ENCODE measurements around the gene ITPR1.
A peak's percentile ranks its signal among the peaks of the same experiment; 100 is the strongest.

ITPR1 gene

GRCh38 chr3:4730719-4731118 lies 237.6 kb downstream of the ITPR1 start:
- Histone ChIP-seq H3K4me1 (ENCODE audit: control extremely low read depth in 1 of 4, control insufficient read depth in 4 of 4, insufficient read depth in 4 of 4, low read length in 3 of 4) (peaks cover 0 to 11% (median 3%) of the 10 kb centered on the region in 4 experiments), H3K4me3 (ENCODE audit: control insufficient read depth in 1 of 7, extremely low read depth in 1 of 7, insufficient read depth in 4 of 7, low read depth in 2 of 7, low read length in 6 of 7) (no peak overlapping the region), H3K27ac (ENCODE audit: insufficient read depth in 1 of 2, low read depth in 1 of 2, low read length in 2 of 2, poor library complexity in 1 of 2, severe bottlenecking in 2 of 2) (no peak overlapping the region), H3K9me3 (ENCODE audit: control extremely low read depth in 1 of 5, control insufficient read depth in 4 of 5, insufficient read depth in 2 of 5, low read depth in 1 of 5, low read length in 4 of 5) (no peaks in the 10 kb centered on the region), H3K36me3 (ENCODE audit: control insufficient read depth in 4 of 4, insufficient read depth in 4 of 4, low read length in 3 of 4) (peaks cover 5 to 55% (median 31%) of the 10 kb centered on the region in 4 experiments), H3K27me3 (replicated peaks in 2 of 5; ENCODE audit: control insufficient read depth in 4 of 5, insufficient read depth in 5 of 5, low read length in 4 of 5) (no peaks in the 10 kb centered on the region)
- 100% methylated on average over 6 of the region's 7 CpGs for WGBS (ENCODE audit: insufficient coverage)
- ChIA-PET CTCF (interaction anchor here (1.7 to 5.6 kb wide), 2 partner anchors 9 to 10 kb away, joined by 3 to 29 read pairs; no protein-coding TSS in a partner anchor), POLR2A (no interaction called here)
- DNase-seq = no peak

DNA sequence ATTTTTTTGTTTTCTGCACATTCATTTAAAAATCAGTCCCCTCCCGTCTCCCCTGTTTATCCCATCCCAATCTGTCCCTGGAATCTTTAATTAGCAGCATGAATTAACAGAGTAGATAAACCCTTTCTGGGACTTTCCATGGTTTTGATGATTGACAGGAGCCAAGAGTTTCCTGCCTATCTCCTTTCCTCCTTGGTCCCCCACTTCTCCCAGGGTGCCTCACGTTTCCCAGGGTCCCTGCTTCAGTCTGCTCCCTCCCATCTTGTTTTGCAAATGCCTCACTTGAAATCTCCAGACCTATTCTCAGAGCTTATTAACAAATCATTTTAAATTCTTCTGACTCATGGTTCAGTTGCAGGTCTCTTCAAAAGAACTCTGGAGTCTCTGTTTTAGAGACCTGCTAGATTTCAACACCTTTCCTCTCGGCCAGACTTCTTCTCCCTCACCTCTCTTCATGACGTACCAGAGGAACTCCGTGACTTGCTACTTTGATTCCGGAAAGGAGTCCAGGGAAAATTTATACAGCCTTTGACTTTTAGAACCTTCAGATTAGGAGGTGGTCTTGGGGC lies 238.5 kb downstream of the ITPR1 start:
- ChIA-PET POLR2A (no interaction called here), CTCF (interaction anchor here (0.6 to 5.6 kb wide), 2 partner anchors 11 to 23 kb away, joined by 3 to 29 read pairs; no protein-coding TSS in a partner anchor)
- no peaks in the 10 kb centered on the region for H3K9me3 ChIP-seq (ENCODE audit: control extremely low read depth in 1 of 5, control insufficient read depth in 4 of 5, insufficient read depth in 2 of 5, low read depth in 1 of 5, low read length in 4 of 5)
- H3K27ac ChIP-seq (ENCODE audit: insufficient read depth in 1 of 2, low read depth in 1 of 2, low read length in 2 of 2, poor library complexity in 1 of 2, severe bottlenecking in 2 of 2) = no peak overlapping the region
- H3K27me3 ChIP-seq (replicated peaks in 2 of 5; ENCODE audit: control insufficient read depth in 4 of 5, insufficient read depth in 5 of 5, low read length in 4 of 5) = no peaks in the 10 kb centered on the region
- peaks cover 5 to 53% (median 30%) of the 10 kb centered on the region in 4 experiments for H3K36me3 ChIP-seq (ENCODE audit: control insufficient read depth in 4 of 4, insufficient read depth in 4 of 4, low read length in 3 of 4)
- H3K4me3 ChIP-seq (ENCODE audit: control insufficient read depth in 1 of 7, extremely low read depth in 1 of 7, insufficient read depth in 4 of 7, low read depth in 2 of 7, low read length in 6 of 7) = no peak overlapping the region
- DNase-seq = no peak
- H3K4me1 ChIP-seq (ENCODE audit: control extremely low read depth in 1 of 4, control insufficient read depth in 4 of 4, insufficient read depth in 4 of 4, low read length in 3 of 4) = peaks cover 2 to 17% (median 9%) of the 10 kb centered on the region in 4 experiments
- WGBS (ENCODE audit: insufficient coverage) = 77% methylated on average over 5 of the region's 6 CpGs

GRCh38 chr3:4732925-4733324 lies 239.8 kb downstream of the ITPR1 start:
- ChIA-PET CTCF (interaction anchor here (0.5 to 5.6 kb wide), 6 partner anchors 12 to 28 kb away, joined by 3 to 29 read pairs (median 4); no protein-coding TSS in a partner anchor), POLR2A (interaction anchor here (1.3 kb wide), 1 partner anchor 39 kb away, joined by 3 read pairs; no protein-coding TSS in a partner anchor)
- DNase-seq = no peak
- Histone ChIP-seq H3K27ac (ENCODE audit: insufficient read depth in 1 of 2, low read depth in 1 of 2, low read length in 2 of 2, poor library complexity in 1 of 2, severe bottlenecking in 2 of 2) (no peak overlapping the region), H3K36me3 (ENCODE audit: control insufficient read depth in 4 of 4, insufficient read depth in 4 of 4, low read length in 3 of 4) (peaks cover 5 to 51% (median 24%) of the 10 kb centered on the region in 4 experiments), H3K9me3 (ENCODE audit: control extremely low read depth in 1 of 5, control insufficient read depth in 4 of 5, insufficient read depth in 2 of 5, low read depth in 1 of 5, low read length in 4 of 5) (no peaks in the 10 kb centered on the region), H3K4me3 (ENCODE audit: control insufficient read depth in 1 of 7, extremely low read depth in 1 of 7, insufficient read depth in 4 of 7, low read depth in 2 of 7, low read length in 6 of 7) (no peak overlapping the region), H3K4me1 (ENCODE audit: control extremely low read depth in 1 of 4, control insufficient read depth in 4 of 4, insufficient read depth in 4 of 4, low read length in 3 of 4) (peaks cover 5 to 30% (median 21%) of the 10 kb centered on the region in 4 experiments), H3K27me3 (replicated peaks in 2 of 5; ENCODE audit: control insufficient read depth in 4 of 5, insufficient read depth in 5 of 5, low read length in 4 of 5) (no peaks in the 10 kb centered on the region)
- WGBS (ENCODE audit: insufficient coverage) = 97% methylated on average over 11 of the region's 12 CpGs

- Histone ChIP-seq H3K4me1 (ENCODE audit: control extremely low read depth in 1 of 4, control insufficient read depth in 4 of 4, insufficient read depth in 4 of 4, low read length in 3 of 4) (peaks cover 5 to 44% (median 35%) of the 10 kb centered on the region in 4 experiments), H3K27me3 (replicated peaks in 2 of 5; ENCODE audit: control insufficient read depth in 4 of 5, insufficient read depth in 5 of 5, low read length in 4 of 5) (no peaks in the 10 kb centered on the region), H3K9me3 (ENCODE audit: control extremely low read depth in 1 of 5, control insufficient read depth in 4 of 5, insufficient read depth in 2 of 5, low read depth in 1 of 5, low read length in 4 of 5) (peaks cover 0 to 3% (median 0%) of the 10 kb centered on the region in 5 experiments), H3K4me3 (ENCODE audit: control insufficient read depth in 1 of 7, extremely low read depth in 1 of 7, insufficient read depth in 4 of 7, low read depth in 2 of 7, low read length in 6 of 7) (no peak overlapping the region), H3K36me3 (ENCODE audit: control insufficient read depth in 4 of 4, insufficient read depth in 4 of 4, low read length in 3 of 4) (peaks cover 5 to 56% (median 23%) of the 10 kb centered on the region in 4 experiments), H3K27ac (ENCODE audit: insufficient read depth in 1 of 2, low read depth in 1 of 2, low read length in 2 of 2, poor library complexity in 1 of 2, severe bottlenecking in 2 of 2) (no peak overlapping the region)
- ChIA-PET CTCF (interaction anchor here (0.9 to 5.6 kb wide), 11 partner anchors 9 to 310 kb away, joined by 3 to 29 read pairs (median 5); no protein-coding TSS in a partner anchor), POLR2A (interaction anchor here (0.7 kb wide), 1 partner anchor 259 kb away, joined by 3 read pairs; no protein-coding TSS in a partner anchor)
- no peak for DNase-seq
- WGBS (ENCODE audit: insufficient coverage) = 100% methylated on average over 1 of the region's 2 CpGs
These were observed 241.3 kb downstream of the ITPR1 start for GRCh38 chr3:4734454-4734853.

DNA sequence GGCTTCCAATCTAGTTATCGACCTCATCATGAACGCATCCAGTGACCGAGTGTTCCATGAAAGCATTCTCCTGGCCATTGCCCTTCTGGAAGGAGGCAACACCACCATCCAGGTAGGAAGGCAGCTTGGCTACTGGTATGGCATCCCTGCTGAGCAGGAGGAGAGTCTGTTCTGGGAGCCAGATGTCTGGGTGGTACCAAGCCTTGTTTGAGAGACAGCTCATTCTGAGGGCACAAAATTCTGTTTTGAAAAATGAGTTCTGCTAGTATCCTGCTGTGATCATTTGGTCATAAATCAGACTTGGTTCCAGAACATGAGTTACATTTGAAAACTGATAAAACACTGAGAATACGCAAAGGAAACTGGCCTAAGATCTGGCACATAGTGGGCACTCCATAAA lies 242.1 kb downstream of the ITPR1 start:
- peaks cover 7 to 56% (median 23%) of the 10 kb centered on the region in 4 experiments for H3K36me3 ChIP-seq (ENCODE audit: control insufficient read depth in 4 of 4, insufficient read depth in 4 of 4, low read length in 3 of 4)
- H3K9me3 ChIP-seq (ENCODE audit: control extremely low read depth in 1 of 5, control insufficient read depth in 4 of 5, insufficient read depth in 2 of 5, low read depth in 1 of 5, low read length in 4 of 5) = peaks cover 0 to 3% (median 0%) of the 10 kb centered on the region in 5 experiments
- H3K27ac ChIP-seq (ENCODE audit: insufficient read depth in 1 of 2, low read depth in 1 of 2, low read length in 2 of 2, poor library complexity in 1 of 2, severe bottlenecking in 2 of 2) = no peak overlapping the region
- H3K4me1 ChIP-seq (ENCODE audit: control extremely low read depth in 1 of 4, control insufficient read depth in 4 of 4, insufficient read depth in 4 of 4, low read length in 3 of 4) = peaks cover 5 to 52% (median 41%) of the 10 kb centered on the region in 4 experiments
- CTCF ChIA-PET = interaction anchor here (0.8 to 5.6 kb wide), 13 partner anchors 9 to 309 kb away, joined by 3 to 29 read pairs (median 4); no protein-coding TSS in a partner anchor
- 88% methylated on average over 4 of the region's 4 CpGs for WGBS (ENCODE audit: insufficient coverage)
- DNase-seq = no peak
- no peak overlapping the region for H3K4me3 ChIP-seq (ENCODE audit: control insufficient read depth in 1 of 7, extremely low read depth in 1 of 7, insufficient read depth in 4 of 7, low read depth in 2 of 7, low read length in 6 of 7)
- POLR2A ChIA-PET = no interaction called here
- H3K27me3 ChIP-seq (replicated peaks in 2 of 5; ENCODE audit: control insufficient read depth in 4 of 5, insufficient read depth in 5 of 5, low read length in 4 of 5) = no peaks in the 10 kb centered on the region

DNA sequence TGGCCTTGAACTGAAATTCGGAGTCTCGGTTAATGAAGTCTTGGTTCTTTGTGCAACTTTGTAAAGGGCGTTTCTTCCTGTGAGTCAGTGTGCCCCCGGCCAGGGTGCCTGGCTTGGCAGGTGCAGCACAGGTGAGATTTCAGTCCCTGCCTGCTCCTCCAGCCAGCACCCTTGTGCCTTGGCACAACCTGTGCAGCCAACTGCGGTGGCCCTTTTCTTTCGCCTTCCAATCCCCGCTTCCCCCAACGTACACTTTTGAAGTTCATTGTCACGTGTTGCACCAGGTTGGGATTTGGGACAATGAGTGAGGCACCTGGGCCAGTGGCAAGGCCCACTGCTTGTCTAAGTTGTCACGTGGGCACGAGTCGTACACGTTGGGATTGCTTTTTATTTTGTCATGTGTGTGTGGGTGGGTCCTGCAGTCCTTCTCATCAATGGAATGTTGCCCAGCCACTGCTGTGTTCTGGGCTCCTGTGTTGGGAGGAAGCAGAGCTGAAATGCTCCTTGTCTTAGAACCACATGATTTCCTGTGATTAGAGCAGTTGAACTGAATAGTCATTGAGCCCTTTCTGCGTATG lies 243.2 kb downstream of the ITPR1 start:
- no peak overlapping the region for H3K4me3 ChIP-seq (ENCODE audit: control insufficient read depth in 1 of 7, extremely low read depth in 1 of 7, insufficient read depth in 4 of 7, low read depth in 2 of 7, low read length in 6 of 7)
- peaks cover 6 to 51% (median 21%) of the 10 kb centered on the region in 4 experiments for H3K36me3 ChIP-seq (ENCODE audit: control insufficient read depth in 4 of 4, insufficient read depth in 4 of 4, low read length in 3 of 4)
- no peaks in the 10 kb centered on the region for H3K27me3 ChIP-seq (replicated peaks in 2 of 5; ENCODE audit: control insufficient read depth in 4 of 5, insufficient read depth in 5 of 5, low read length in 4 of 5)
- WGBS (ENCODE audit: insufficient coverage) = 39% methylated on average over 10 of the region's 14 CpGs
- peaks cover 0 to 3% (median 0%) of the 10 kb centered on the region in 5 experiments for H3K9me3 ChIP-seq (ENCODE audit: control extremely low read depth in 1 of 5, control insufficient read depth in 4 of 5, insufficient read depth in 2 of 5, low read depth in 1 of 5, low read length in 4 of 5)
- H3K27ac ChIP-seq (ENCODE audit: insufficient read depth in 1 of 2, low read depth in 1 of 2, low read length in 2 of 2, poor library complexity in 1 of 2, severe bottlenecking in 2 of 2) = no peak overlapping the region
- ChIA-PET CTCF (interaction anchor here (0.8 to 2.7 kb wide), 4 partner anchors 12 to 244 kb away, joined by 3 to 12 read pairs (median 4); no protein-coding TSS in a partner anchor), POLR2A (interaction anchor here (1.9 kb wide), 1 partner anchor 242 kb away, joined by 4 read pairs; the partner anchor contains the start of gene BHLHE40)
- H3K4me1 ChIP-seq (ENCODE audit: control extremely low read depth in 1 of 4, control insufficient read depth in 4 of 4, insufficient read depth in 4 of 4, low read length in 3 of 4) = peaks cover 12 to 64% (median 52%) of the 10 kb centered on the region in 4 experiments
- peak in 2 of 3 donors; percentile 66 to 79 for DNase-seq
